ENCODE data around the gene PACS2. TPM values are rescaled to one million over a fixed set of nuclear protein-coding genes. Genes with fewer than 3 reads are reported as not detected.

PACS2 gene
- total RNA-seq, 2 donors from 2014 or later = 48.5 to 124 TPM

GRCh38 chr14:105331575-105332349, 17.2 kb downstream of the PACS2 start:
- 66% methylated on average over 8 of the region's 8 CpGs for WGBS
- intact Hi-C loops (cut with DNase I) = no loop called here
- H3K27me3 ChIP-seq (replicated peaks; ENCODE audit: insufficient read depth) = no peaks in the 10 kb centered on the region
- no peak overlapping the region for H3K4me3 ChIP-seq
- H3K9me3 ChIP-seq = no peaks in the 10 kb centered on the region
- TF ChIP-seq CTCF (IDR thresholded peaks at IDR 0.05) = no peak
- TF ChIP-seq POLR2AphosphoS5 (IDR thresholded peaks at IDR 0.05) = no peak
- no peak for TF ChIP-seq POLR2A (IDR thresholded peaks at IDR 0.05)
- no peaks in the 10 kb centered on the region for H3K36me3 ChIP-seq
- H3K27ac ChIP-seq = no peak overlapping the region
- no peaks in the 10 kb centered on the region for H3K4me1 ChIP-seq (replicated peaks)
- no peak for DNase-seq (ENCODE audit: low spot score)

DNA sequence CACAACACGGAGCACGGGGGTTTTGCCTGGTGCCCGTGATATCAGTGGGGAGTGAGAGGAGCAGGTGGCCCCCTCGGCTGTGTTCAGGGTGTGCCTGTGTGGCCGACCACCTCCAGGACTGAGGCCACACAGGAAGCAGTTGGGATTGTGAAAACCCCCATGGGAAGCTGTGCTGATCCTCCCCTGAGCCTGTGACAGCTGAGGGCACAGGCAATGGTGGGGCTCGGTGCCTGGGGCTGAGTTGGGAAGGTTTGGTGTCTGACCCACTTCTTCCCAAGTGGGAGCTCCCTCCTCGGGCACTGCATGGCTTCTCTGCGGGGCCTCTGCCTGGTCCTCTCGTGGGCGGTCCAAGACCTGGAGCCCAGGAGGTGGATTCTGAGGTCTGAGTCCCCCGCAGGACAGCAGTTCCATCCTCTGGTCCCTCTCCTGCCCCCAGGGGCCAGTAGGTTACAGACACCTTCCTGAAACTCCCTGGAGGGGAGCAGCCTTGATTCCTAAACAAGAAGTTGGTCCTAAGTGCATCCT, 17.9 kb downstream of the PACS2 start:
- intact Hi-C loops (cut with DNase I) = no loop called here
- Histone ChIP-seq H3K27ac (no peak overlapping the region), H3K27me3 (replicated peaks; ENCODE audit: insufficient read depth) (no peaks in the 10 kb centered on the region), H3K9me3 (no peaks in the 10 kb centered on the region), H3K36me3 (no peaks in the 10 kb centered on the region), H3K4me3 (no peak overlapping the region), H3K4me1 (replicated peaks) (no peaks in the 10 kb centered on the region)
- TF ChIP-seq CTCF (IDR thresholded peaks at IDR 0.05) (no peak), POLR2A (IDR thresholded peaks at IDR 0.05) (no peak), POLR2AphosphoS5 (IDR thresholded peaks at IDR 0.05) (no peak)
- DNase-seq (ENCODE audit: low spot score) = no peak
- WGBS = 77% methylated on average over 11 of the region's 11 CpGs

- Histone ChIP-seq H3K27ac (no peak overlapping the region), H3K9me3 (no peaks in the 10 kb centered on the region), H3K4me1 (replicated peaks) (no peaks in the 10 kb centered on the region), H3K4me3 (no peak overlapping the region), H3K27me3 (replicated peaks; ENCODE audit: insufficient read depth) (no peaks in the 10 kb centered on the region), H3K36me3 (no peaks in the 10 kb centered on the region)
- no peak for DNase-seq (ENCODE audit: low spot score)
- WGBS = 83% methylated on average over 15 of the region's 15 CpGs
- intact Hi-C loops (cut with DNase I) = no loop called here
- no peak for TF ChIP-seq POLR2A (IDR thresholded peaks at IDR 0.05)
- no peak for TF ChIP-seq POLR2AphosphoS5 (IDR thresholded peaks at IDR 0.05)
Measured at GRCh38 chr14:105333020-105333490, 18.5 kb downstream of the PACS2 start.

DNA sequence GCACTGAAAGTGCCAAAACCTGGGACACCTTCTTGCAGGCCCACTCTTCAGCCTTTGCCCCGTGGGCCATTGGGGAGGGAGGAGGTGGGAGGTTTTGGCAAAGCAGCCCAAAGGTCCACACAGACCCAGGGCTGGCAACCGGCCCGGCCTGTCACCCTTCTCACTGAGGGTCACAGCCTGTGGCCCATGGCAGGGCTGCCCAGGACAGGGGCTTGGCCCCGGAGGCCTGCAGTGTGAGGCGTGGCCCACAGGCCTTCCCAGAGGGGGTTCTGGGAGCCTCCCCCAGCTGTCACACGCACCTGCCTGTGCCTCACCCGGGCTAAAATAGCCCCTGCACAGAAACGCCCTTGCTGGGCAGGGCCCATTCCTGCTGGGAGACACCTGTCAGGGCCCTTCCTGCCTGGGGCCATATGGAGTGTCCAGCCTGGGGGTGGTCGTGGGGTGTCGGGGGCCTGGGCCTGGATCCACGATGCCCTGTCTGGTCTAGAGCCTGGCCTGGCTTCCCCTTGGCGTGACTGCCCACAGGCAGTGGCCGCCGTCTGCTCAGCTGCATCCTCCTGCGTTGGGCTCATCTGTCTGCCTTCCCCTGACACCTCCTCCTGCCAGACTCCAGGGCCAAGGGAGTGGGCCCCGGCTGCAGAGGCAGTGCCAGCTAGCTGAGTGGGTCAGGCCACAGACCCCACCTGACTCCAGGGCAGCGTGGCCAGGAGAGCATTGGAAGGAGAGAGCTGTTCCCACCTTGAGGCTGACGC, 19.2 kb downstream of the PACS2 start:
- 83% methylated on average over 18 of the region's 18 CpGs for WGBS
- no peaks in the 10 kb centered on the region for H3K4me1 ChIP-seq (replicated peaks)
- no peak overlapping the region for H3K4me3 ChIP-seq

More for the DNA sequence above, 19.2 kb downstream of the PACS2 start:
- intact Hi-C loops (cut with DNase I) = no loop called here
- TF ChIP-seq POLR2AphosphoS5 (IDR thresholded peaks at IDR 0.05) (no peak), CTCF (IDR thresholded peaks at IDR 0.05) (no peak), POLR2A (IDR thresholded peaks at IDR 0.05) (no peak)
- no peaks in the 10 kb centered on the region for H3K36me3 ChIP-seq
- H3K9me3 ChIP-seq = no peaks in the 10 kb centered on the region
- H3K27ac ChIP-seq = no peak overlapping the region
- no peaks in the 10 kb centered on the region for H3K27me3 ChIP-seq (replicated peaks; ENCODE audit: insufficient read depth)
- no peak for DNase-seq (ENCODE audit: low spot score)

Measured in prostate gland (tissue), 2 donors.